ENCODE results near the gene CD164.

CD164 gene

GRCh38 chr6:109332748-109333147 is 49.5 kb downstream of the CD164 start:
- Histone ChIP-seq H3K9ac (ENCODE audit: low read length) (no peak overlapping the region), H3K9me3 (ENCODE audit: control insufficient read depth, low read length) (no peaks in the 10 kb centered on the region), H2BK15ac (ENCODE audit: low read depth, poor library complexity, severe bottlenecking) (no peak overlapping the region), H2BK12ac (ENCODE audit: low read length in 2 of 2) (no peak overlapping the region), H4K8ac (ENCODE audit: low read length) (no peak overlapping the region), H3K27ac (ENCODE audit: low read length, poor library complexity, severe bottlenecking) (no peak overlapping the region), H2AFZ (ENCODE audit: low read depth, low read length) (no peak overlapping the region), H3K18ac (ENCODE audit: low read depth in 1 of 2, low read length in 2 of 2) (no peak overlapping the region), H2BK5ac (ENCODE audit: low read depth, low read length, poor library complexity, severe bottlenecking) (no peak overlapping the region), H4K91ac (ENCODE audit: low read length) (no peak overlapping the region), H3K79me1 (replicated peaks; ENCODE audit: low read length, poor library complexity, severe bottlenecking) (no peaks in the 10 kb centered on the region), H3K14ac (ENCODE audit: low read length in 2 of 2) (no peak overlapping the region), H3K4me2 (ENCODE audit: low read length, poor library complexity, severe bottlenecking) (no peak overlapping the region), H3K4me3 (ENCODE audit: insufficient read depth in 1 of 2, low read depth in 1 of 2, low read length in 2 of 2) (no peak overlapping the region), H3K27me3 (ENCODE audit: control insufficient read depth in 1 of 2, insufficient read depth in 1 of 2, low read length in 2 of 2) (no peaks in the 10 kb centered on the region), H3K23ac (ENCODE audit: low read length in 2 of 2) (no peak overlapping the region), H3K4ac (ENCODE audit: low read depth in 1 of 2, low read length in 2 of 2) (no peak overlapping the region), H3K36me3 (ENCODE audit: control insufficient read depth in 1 of 2, insufficient read depth in 2 of 2, low read depth in 1 of 2, low read length in 2 of 2) (no peaks in the 10 kb centered on the region), H2BK120ac (ENCODE audit: low read depth, low read length) (no peak overlapping the region), H3K4me1 (ENCODE audit: control insufficient read depth, insufficient read depth, low read depth, low read length) (no peaks in the 10 kb centered on the region), H2AK5ac (ENCODE audit: low read length, severe bottlenecking) (no peak overlapping the region)
- WGBS: 81% methylated on average over 2 of the region's 2 CpGs
- no peak for DNase-seq

- DNase-seq: no peak
These were observed 51.2 kb downstream of the CD164 start for GRCh38 chr6:109331081-109331480.

GRCh38 chr6:109330263-109330662 is 52.0 kb downstream of the CD164 start:
- Histone ChIP-seq H2BK5ac (ENCODE audit: low read depth, low read length, poor library complexity, severe bottlenecking) (no peak overlapping the region), H3K4me3 (ENCODE audit: insufficient read depth in 1 of 2, low read depth in 1 of 2, low read length in 2 of 2) (no peak overlapping the region), H3K14ac (ENCODE audit: low read length in 2 of 2) (no peak overlapping the region), H2AFZ (ENCODE audit: low read depth, low read length) (no peak overlapping the region), H2BK120ac (ENCODE audit: low read depth, low read length) (no peak overlapping the region), H3K23ac (ENCODE audit: low read length in 2 of 2) (no peak overlapping the region), H2BK15ac (ENCODE audit: low read depth, poor library complexity, severe bottlenecking) (no peak overlapping the region), H3K27me3 (ENCODE audit: control insufficient read depth in 1 of 2, insufficient read depth in 1 of 2, low read length in 2 of 2) (no peaks in the 10 kb centered on the region), H3K4me1 (ENCODE audit: control insufficient read depth, insufficient read depth, low read depth, low read length) (no peaks in the 10 kb centered on the region), H3K36me3 (ENCODE audit: control insufficient read depth in 1 of 2, insufficient read depth in 2 of 2, low read depth in 1 of 2, low read length in 2 of 2) (no peaks in the 10 kb centered on the region), H3K79me1 (replicated peaks; ENCODE audit: low read length, poor library complexity, severe bottlenecking) (no peaks in the 10 kb centered on the region), H3K9me3 (ENCODE audit: control insufficient read depth, low read length) (no peaks in the 10 kb centered on the region), H4K91ac (ENCODE audit: low read length) (no peak overlapping the region), H2BK12ac (ENCODE audit: low read length in 2 of 2) (no peak overlapping the region), H3K4me2 (ENCODE audit: low read length, poor library complexity, severe bottlenecking) (no peak overlapping the region), H3K27ac (ENCODE audit: low read length, poor library complexity, severe bottlenecking) (no peak overlapping the region), H3K4ac (ENCODE audit: low read depth in 1 of 2, low read length in 2 of 2) (no peak overlapping the region), H3K18ac (ENCODE audit: low read depth in 1 of 2, low read length in 2 of 2) (no peak overlapping the region), H2AK5ac (ENCODE audit: low read length, severe bottlenecking) (no peak overlapping the region), H3K9ac (ENCODE audit: low read length) (no peak overlapping the region), H4K8ac (ENCODE audit: low read length) (no peak overlapping the region)
- DNase-seq: no peak
- 72% methylated on average over 2 of the region's 2 CpGs for WGBS

More at GRCh38 chr6:109331081-109331480, 51.2 kb downstream of the CD164 start:
- Histone ChIP-seq H3K79me1 (replicated peaks; ENCODE audit: low read length, poor library complexity, severe bottlenecking) (no peaks in the 10 kb centered on the region), H3K36me3 (ENCODE audit: control insufficient read depth in 1 of 2, insufficient read depth in 2 of 2, low read depth in 1 of 2, low read length in 2 of 2) (no peaks in the 10 kb centered on the region), H2AFZ (ENCODE audit: low read depth, low read length) (no peak overlapping the region), H3K4me1 (ENCODE audit: control insufficient read depth, insufficient read depth, low read depth, low read length) (no peaks in the 10 kb centered on the region), H4K91ac (ENCODE audit: low read length) (no peak overlapping the region), H2BK120ac (ENCODE audit: low read depth, low read length) (no peak overlapping the region), H2BK5ac (ENCODE audit: low read depth, low read length, poor library complexity, severe bottlenecking) (no peak overlapping the region), H3K4me3 (ENCODE audit: insufficient read depth in 1 of 2, low read depth in 1 of 2, low read length in 2 of 2) (no peak overlapping the region), H3K4ac (ENCODE audit: low read depth in 1 of 2, low read length in 2 of 2) (no peak overlapping the region), H3K27me3 (ENCODE audit: control insufficient read depth in 1 of 2, insufficient read depth in 1 of 2, low read length in 2 of 2) (no peaks in the 10 kb centered on the region), H3K27ac (ENCODE audit: low read length, poor library complexity, severe bottlenecking) (no peak overlapping the region), H2BK12ac (ENCODE audit: low read length in 2 of 2) (no peak overlapping the region), H3K23ac (ENCODE audit: low read length in 2 of 2) (no peak overlapping the region), H3K9ac (ENCODE audit: low read length) (no peak overlapping the region), H2BK15ac (ENCODE audit: low read depth, poor library complexity, severe bottlenecking) (no peak overlapping the region), H4K8ac (ENCODE audit: low read length) (no peak overlapping the region), H3K4me2 (ENCODE audit: low read length, poor library complexity, severe bottlenecking) (no peak overlapping the region), H3K18ac (ENCODE audit: low read depth in 1 of 2, low read length in 2 of 2) (no peak overlapping the region), H2AK5ac (ENCODE audit: low read length, severe bottlenecking) (no peak overlapping the region), H3K14ac (ENCODE audit: low read length in 2 of 2) (no peak overlapping the region), H3K9me3 (ENCODE audit: control insufficient read depth, low read length) (no peaks in the 10 kb centered on the region)

DNA sequence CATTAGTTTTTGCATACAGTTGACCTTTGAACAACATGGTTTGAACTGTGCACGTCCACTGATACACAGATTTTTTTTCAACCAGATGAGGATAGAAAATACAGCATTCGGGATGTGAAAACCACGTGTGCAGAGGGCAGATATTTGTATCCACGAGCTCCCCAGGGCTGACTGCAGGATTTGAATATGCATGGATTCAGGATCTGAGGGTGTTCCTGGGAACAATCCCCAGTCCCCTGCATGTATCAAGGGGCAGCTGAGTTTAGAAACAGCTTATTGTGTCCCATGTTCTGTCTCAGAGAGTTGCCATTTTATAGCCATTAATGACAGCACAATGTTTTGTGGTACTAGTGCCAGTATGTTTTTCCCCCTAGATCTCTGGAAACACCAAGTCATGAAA is 53.6 kb downstream of the CD164 start:
- H4K91ac ChIP-seq (ENCODE audit: low read length): no peak overlapping the region
- no peak overlapping the region for H2AK5ac ChIP-seq (ENCODE audit: low read length, severe bottlenecking)
- DNase-seq: no peak
- no peaks in the 10 kb centered on the region for H3K36me3 ChIP-seq (ENCODE audit: control insufficient read depth in 1 of 2, insufficient read depth in 2 of 2, low read depth in 1 of 2, low read length in 2 of 2)
- H3K79me1 ChIP-seq (replicated peaks; ENCODE audit: low read length, poor library complexity, severe bottlenecking): no peaks in the 10 kb centered on the region
- no peak overlapping the region for H2BK15ac ChIP-seq (ENCODE audit: low read depth, poor library complexity, severe bottlenecking)
- no peaks in the 10 kb centered on the region for H3K4me1 ChIP-seq (ENCODE audit: control insufficient read depth, insufficient read depth, low read depth, low read length)
- no peaks in the 10 kb centered on the region for H3K9me3 ChIP-seq (ENCODE audit: control insufficient read depth, low read length)
- no peak overlapping the region for H2AFZ ChIP-seq (ENCODE audit: low read depth, low read length)
- H3K23ac ChIP-seq (ENCODE audit: low read length in 2 of 2): no peak overlapping the region
- no peak overlapping the region for H2BK12ac ChIP-seq (ENCODE audit: low read length in 2 of 2)
- H3K4ac ChIP-seq (ENCODE audit: low read depth in 1 of 2, low read length in 2 of 2): no peak overlapping the region
- H3K4me3 ChIP-seq (ENCODE audit: insufficient read depth in 1 of 2, low read depth in 1 of 2, low read length in 2 of 2): no peak overlapping the region
- H4K8ac ChIP-seq (ENCODE audit: low read length): no peak overlapping the region
- no peak overlapping the region for H3K27ac ChIP-seq (ENCODE audit: low read length, poor library complexity, severe bottlenecking)
- no peak overlapping the region for H2BK120ac ChIP-seq (ENCODE audit: low read depth, low read length)
- H2BK5ac ChIP-seq (ENCODE audit: low read depth, low read length, poor library complexity, severe bottlenecking): no peak overlapping the region
- no peak overlapping the region for H3K9ac ChIP-seq (ENCODE audit: low read length)
- H3K4me2 ChIP-seq (ENCODE audit: low read length, poor library complexity, severe bottlenecking): no peak overlapping the region
- 87% methylated on average over 4 of the region's 4 CpGs for WGBS
- H3K18ac ChIP-seq (ENCODE audit: low read depth in 1 of 2, low read length in 2 of 2): no peak overlapping the region
- H3K14ac ChIP-seq (ENCODE audit: low read length in 2 of 2): no peak overlapping the region
- H3K27me3 ChIP-seq (ENCODE audit: control insufficient read depth in 1 of 2, insufficient read depth in 1 of 2, low read length in 2 of 2): no peaks in the 10 kb centered on the region
